CD4-positive, alpha-beta memory T cell (primary cell): ENCODE results near the gene CARD10. TPM values are rescaled to one million over a fixed set of nuclear protein-coding genes. Genes with fewer than 3 reads are reported as not detected.

Source experiments
- CTCF ChIA-PET: fragments of 350-600 bp; sonication (Branson Sonifier 250); formaldehyde crosslinking; loops from one replicate; lab custom pipeline; 2021; ENCODE audit warnings: inconsistent platforms; ENCODE audit not compliant: partially characterized antibody; lab: Charles Lee
- POLR2A ChIA-PET: fragments of 350-600 bp; sonication (Branson Sonifier 250); formaldehyde crosslinking; loops from one replicate; lab custom pipeline; 2021; ENCODE audit not compliant: partially characterized antibody; lab: Charles Lee
- DNase-seq, 5 donors: peaks; one replicate each; pipeline versions ENCODE4 v3.0.0 to v3.0.0-alpha.2; 2020 to 2022; ENCODE audit warnings: mixed read lengths in 1 of 5
- H3K27ac ChIP-seq: one replicate; pipeline ENCODE4 v1.7.0; 2013; ENCODE audit warnings: low read depth, low read length
- H3K27me3 ChIP-seq: 2 replicates; pipeline ENCODE4 v1.7.0; 2013; ENCODE audit warnings: mild to moderate bottlenecking, low read length, moderate library complexity; ENCODE audit not compliant: insufficient read depth
- H3K36me3 ChIP-seq: 2 replicates; pipeline ENCODE4 v1.7.0; 2013; ENCODE audit warnings: mild to moderate bottlenecking, low read length, moderate library complexity; ENCODE audit not compliant: insufficient read depth
- H3K4me1 ChIP-seq: 2 replicates; pipeline ENCODE4 v1.7.0; 2013; ENCODE audit warnings: mild to moderate bottlenecking, low read length, moderate library complexity; ENCODE audit not compliant: insufficient read depth
- H3K4me3 ChIP-seq, 2 donors: one replicate each; pipeline ENCODE4 v1.7.0; 2013; ENCODE audit warnings: low read length in 2 of 2, mild to moderate bottlenecking in 1 of 2
- H3K9me3 ChIP-seq, 2 donors: one replicate each; pipeline ENCODE4 v1.7.0; 2013; ENCODE audit warnings: low read length in 2 of 2, control low read depth in 1 of 2; ENCODE audit not compliant: control insufficient read depth in 1 of 2
- H3K27ac Mint-ChIP-seq, 7 donors: one replicate each; pipeline ENCODE4 v1.8.0; 2020 to 2021; ENCODE audit warnings: mixed read lengths in 7 of 7, mild to moderate bottlenecking in 6 of 7, inconsistent platforms in 3 of 7, moderate library complexity in 3 of 7
- H3K27me3 Mint-ChIP-seq, 2 donors: one replicate each; pipeline ENCODE4 v1.8.0; 2020 to 2021; ENCODE audit warnings: mixed read lengths in 2 of 2
- H3K36me3 Mint-ChIP-seq, 2 donors: one replicate each; pipeline ENCODE4 v1.8.0; 2020 to 2021; ENCODE audit warnings: mixed read lengths in 2 of 2, inconsistent platforms in 1 of 2, mild to moderate bottlenecking in 1 of 2
- H3K4me1 Mint-ChIP-seq, 4 donors: one replicate each; pipeline ENCODE4 v1.8.0; 2020 to 2021; ENCODE audit warnings: mixed read lengths in 4 of 4, mild to moderate bottlenecking in 1 of 4
- H3K4me3 Mint-ChIP-seq, 8 donors: one replicate each; pipeline ENCODE4 v1.8.0; 2020 to 2021; ENCODE audit warnings: mixed read lengths in 8 of 8, mild to moderate bottlenecking in 7 of 8, moderate library complexity in 6 of 8, inconsistent platforms in 3 of 8
- H3K9me3 Mint-ChIP-seq, 8 donors: one replicate each; pipeline ENCODE4 v1.8.0; 2020 to 2021; ENCODE audit warnings: mixed read lengths in 8 of 8, mild to moderate bottlenecking in 5 of 8, inconsistent platforms in 3 of 8, moderate library complexity in 1 of 8
- intact Hi-C: fragments of 100-400 bp; cut with micrococcal nuclease; formaldehyde crosslinking; loops from one replicate; pipeline ENCODE4 v1.15.1; 2023
- polyA plus RNA-seq, 2 donors: library from polyadenylated mRNA; unstranded; fragments of 300-500 nt; fragmentation: Illumina TruSeq; gene quantifications; one replicate each; pipeline ENCODE4 v1.2.3, GENCODE V29; 2021
- total RNA-seq, 2 experiments: library from RNA; stranded (reverse); gene quantifications; one replicate each; pipeline ENCODE4 v1.2.3, GENCODE V29; 2021

Gene CARD10
- total and polyA plus RNA-seq, 4 experiments from 2014 or later: 0.42 to 0.61 TPM; not detected in 2

DNA sequence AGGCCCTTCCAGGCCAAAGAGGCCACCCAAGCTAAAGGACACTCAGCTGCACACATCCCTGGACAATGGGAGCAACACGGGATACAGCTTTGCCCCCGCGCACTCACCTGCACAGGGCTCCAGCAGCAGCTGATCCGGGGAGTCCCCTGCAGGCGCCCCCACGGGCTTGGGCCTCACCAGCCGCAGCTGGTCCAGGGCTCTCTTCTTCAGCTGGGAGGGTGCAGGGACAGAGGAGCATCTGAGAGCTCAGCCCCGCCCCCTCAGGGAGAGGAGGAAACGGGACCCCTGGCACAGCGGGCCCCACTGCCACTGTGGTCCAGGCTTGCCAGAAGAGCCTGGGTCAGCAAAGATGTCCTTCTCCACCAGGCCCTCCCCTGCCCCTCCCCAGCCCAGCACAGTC is 25.2 kb downstream of the CARD10 start:
- Histone ChIP-seq H3K9me3 (no peaks in the 10 kb centered on the region), H3K36me3 (no peaks in the 10 kb centered on the region), H3K27me3 (no peaks in the 10 kb centered on the region), H3K4me1 (peaks cover 15% of the 10 kb centered on the region), H3K27ac (no peak overlapping the region), H3K4me3 (no peak overlapping the region)
- POLR2A ChIA-PET: interaction anchor here (3.9 kb wide), 1 partner anchor 9 kb away, joined by 27 read pairs; the partner anchor contains the start of gene MFNG
- DNase-seq: no peak
- intact Hi-C loops: no loop called here
- Mint-ChIP-seq H3K27ac (peak overlapping the region in 1 of 7 donors; percentile 72), H3K9me3 (no peaks in the 10 kb centered on the region), H3K27me3 (no peaks in the 10 kb centered on the region), H3K36me3 (no peaks in the 10 kb centered on the region), H3K4me1 (peaks cover 8 to 46% (median 23%) of the 10 kb centered on the region in 4 donors), H3K4me3 (no peak overlapping the region)
- CTCF ChIA-PET: interaction anchor here (0.8 to 14.4 kb wide), 7 partner anchors 8 to 178 kb away, joined by 3 to 185 read pairs (median 4); no protein-coding TSS in a partner anchor

DNA sequence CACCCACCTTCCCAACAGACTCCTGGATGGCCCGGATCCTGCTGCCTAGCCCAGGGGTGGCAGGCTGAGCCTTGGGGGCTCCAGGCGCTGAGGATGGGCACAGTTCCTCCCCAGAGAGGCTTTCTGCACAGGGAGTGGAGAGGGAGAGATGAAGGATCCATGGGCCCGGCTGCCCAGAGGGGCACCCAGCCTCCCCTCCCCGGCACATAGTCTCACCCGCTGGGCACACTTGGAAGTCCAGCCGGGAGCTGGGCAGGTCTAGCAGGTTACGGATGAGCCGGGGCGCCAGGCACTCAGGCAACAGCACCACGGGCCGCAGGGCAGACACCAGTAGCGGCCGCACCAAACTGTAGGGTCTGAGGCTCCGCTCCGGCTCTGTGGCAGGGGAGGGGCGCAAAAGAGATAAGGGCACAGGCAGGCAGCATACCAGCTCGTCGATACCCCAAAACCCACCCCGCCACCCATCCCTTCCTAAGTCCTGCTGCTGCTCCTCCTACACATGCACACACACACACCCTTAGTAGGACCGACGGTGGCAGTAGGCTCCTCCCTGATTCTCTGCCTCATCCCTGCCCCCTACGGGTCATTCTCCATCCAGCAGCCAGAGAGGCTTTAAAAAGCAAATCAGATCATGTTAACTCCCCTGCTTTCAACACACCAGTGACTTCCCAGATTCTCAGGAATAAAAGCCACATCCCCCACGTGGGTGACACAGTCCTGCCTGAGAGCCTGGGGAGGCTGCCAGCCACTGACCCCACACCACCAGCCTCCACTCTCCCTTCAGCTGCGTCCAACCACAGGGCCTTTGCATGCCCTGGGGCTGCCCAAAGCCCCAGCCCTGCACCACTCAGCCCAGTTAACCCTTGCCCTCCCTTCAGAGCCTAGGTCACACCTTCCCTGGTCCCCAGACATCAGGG is 26.5 kb downstream of the CARD10 start:
- intact Hi-C loops: no loop called here
- Mint-ChIP-seq H3K4me1 (peaks cover 10 to 48% (median 28%) of the 10 kb centered on the region in 4 donors), H3K36me3 (no peaks in the 10 kb centered on the region), H3K9me3 (no peaks in the 10 kb centered on the region), H3K4me3 (peak overlapping the region in 1 of 8 donors; percentile 25), H3K27ac (peak overlapping the region in 6 of 7 donors; percentile 12 to 94 (median 50)), H3K27me3 (no peaks in the 10 kb centered on the region)
- Histone ChIP-seq H3K4me3 (no peak overlapping the region), H3K9me3 (no peaks in the 10 kb centered on the region), H3K4me1 (peaks cover 19% of the 10 kb centered on the region), H3K36me3 (no peaks in the 10 kb centered on the region), H3K27me3 (no peaks in the 10 kb centered on the region), H3K27ac (no peak overlapping the region)
- CTCF ChIA-PET: interaction anchor here (1.0 to 14.4 kb wide), 5 partner anchors 9 to 176 kb away, joined by 3 to 185 read pairs (median 5); no protein-coding TSS in a partner anchor
- POLR2A ChIA-PET: interaction anchor here (3.9 kb wide), 1 partner anchor 7 kb away, joined by 27 read pairs; the partner anchor contains the start of gene MFNG
- peak; percentile 45 to 59 (median 53) for DNase-seq

DNA sequence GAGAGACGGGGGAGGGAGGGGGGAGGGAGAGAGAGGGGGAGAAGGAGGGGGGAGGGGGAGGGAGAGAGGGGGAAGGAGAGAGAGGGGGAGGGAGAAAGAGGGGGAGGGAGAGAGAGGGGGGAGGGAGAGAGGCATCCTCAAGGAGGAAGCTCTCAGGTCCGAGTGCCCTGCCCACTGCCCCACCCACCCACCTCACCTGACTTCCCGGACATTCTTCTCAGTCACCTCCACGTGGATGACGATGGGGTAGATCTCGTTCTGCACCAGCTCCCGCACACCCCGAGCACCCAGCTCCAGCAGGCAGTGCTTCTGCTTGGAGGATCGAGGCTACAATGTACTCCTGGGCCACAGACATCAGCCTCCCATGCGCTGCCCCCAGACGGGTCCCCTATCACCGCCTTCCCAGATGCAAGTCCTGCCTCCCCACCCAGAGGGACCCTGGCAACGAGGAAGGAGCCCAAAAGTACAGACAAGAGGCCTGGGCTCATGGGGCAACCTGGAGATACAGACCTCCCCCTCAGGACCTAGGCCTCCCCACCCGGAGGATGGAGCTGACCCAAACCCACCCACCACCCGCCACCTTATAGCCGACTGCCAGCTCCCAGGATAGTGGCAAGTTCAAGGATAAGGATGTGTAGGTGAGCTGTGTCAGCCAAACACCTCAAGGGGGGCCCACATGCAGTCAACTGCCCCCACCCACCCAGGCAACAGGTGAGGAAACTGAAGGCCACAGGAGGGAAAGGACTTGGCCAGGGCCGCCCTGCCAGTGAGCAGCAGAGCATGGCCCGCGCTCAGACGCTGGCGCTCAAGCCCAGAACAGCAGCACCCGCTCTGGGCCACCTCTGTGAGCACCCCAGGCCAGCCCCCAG is 27.4 kb downstream of the CARD10 start:
- H3K27ac Mint-ChIP-seq: peak overlapping the region in 2 of 7 donors; percentile 55 to 68
- POLR2A ChIA-PET: no interaction called here

DNA sequence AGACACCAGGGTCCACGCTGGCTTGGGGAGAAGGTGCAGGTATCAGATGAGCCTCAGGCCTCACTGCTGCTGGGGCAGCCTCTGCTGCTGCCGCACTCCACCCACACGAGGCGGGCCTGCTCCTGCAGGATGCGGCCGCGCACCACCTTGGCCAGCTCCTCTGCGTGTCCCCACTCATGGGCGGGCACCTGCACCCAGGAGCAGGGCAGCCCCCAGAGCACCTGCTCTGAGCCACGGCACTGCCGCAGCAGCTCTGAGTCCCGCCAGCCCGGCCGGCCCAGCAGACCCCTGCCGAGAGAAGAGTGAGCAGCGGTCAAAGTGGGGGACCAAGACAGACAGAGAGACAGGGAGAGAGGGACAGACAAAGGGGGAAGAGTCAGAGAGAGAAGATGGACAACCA is 28.1 kb downstream of the CARD10 start:
- POLR2A ChIA-PET: no interaction called here
- no peaks in the 10 kb centered on the region for H3K27me3 ChIP-seq
- H3K9me3 ChIP-seq: no peaks in the 10 kb centered on the region
- Mint-ChIP-seq H3K9me3 (peaks cover 0 to 3% (median 0%) of the 10 kb centered on the region in 8 donors), H3K27me3 (no peaks in the 10 kb centered on the region), H3K36me3 (no peaks in the 10 kb centered on the region), H3K4me1 (peaks cover 22 to 62% (median 41%) of the 10 kb centered on the region in 4 donors), H3K27ac (peak overlapping the region in 2 of 7 donors; percentile 55 to 56), H3K4me3 (no peak overlapping the region)
- intact Hi-C loops: no loop called here
- H3K27ac ChIP-seq: no peak overlapping the region
- no peak for DNase-seq
- CTCF ChIA-PET: interaction anchor here (2.2 to 14.4 kb wide), 2 partner anchors 18 to 32 kb away, joined by 5 to 185 read pairs; no protein-coding TSS in a partner anchor
- no peak overlapping the region for H3K4me3 ChIP-seq
- peaks cover 33% of the 10 kb centered on the region for H3K4me1 ChIP-seq
- H3K36me3 ChIP-seq: no peaks in the 10 kb centered on the region

More for the DNA sequence above, 27.4 kb downstream of the CARD10 start:
- DNase-seq: peak in 1 of 5 donors; percentile 30
- Histone ChIP-seq H3K4me1 (peaks cover 28% of the 10 kb centered on the region), H3K4me3 (no peak overlapping the region), H3K36me3 (no peaks in the 10 kb centered on the region), H3K9me3 (no peaks in the 10 kb centered on the region), H3K27ac (no peak overlapping the region), H3K27me3 (no peaks in the 10 kb centered on the region)
- peaks cover 17 to 56% (median 36%) of the 10 kb centered on the region in 4 donors for H3K4me1 Mint-ChIP-seq
- H3K27me3 Mint-ChIP-seq: no peaks in the 10 kb centered on the region
- no peaks in the 10 kb centered on the region for H3K36me3 Mint-ChIP-seq
- no peaks in the 10 kb centered on the region for H3K9me3 Mint-ChIP-seq
- CTCF ChIA-PET: interaction anchor here (1.0 to 14.4 kb wide), 2 partner anchors 18 to 175 kb away, joined by 3 to 185 read pairs; no protein-coding TSS in a partner anchor
- intact Hi-C loops: no loop called here
- no peak overlapping the region for H3K4me3 Mint-ChIP-seq

DNA sequence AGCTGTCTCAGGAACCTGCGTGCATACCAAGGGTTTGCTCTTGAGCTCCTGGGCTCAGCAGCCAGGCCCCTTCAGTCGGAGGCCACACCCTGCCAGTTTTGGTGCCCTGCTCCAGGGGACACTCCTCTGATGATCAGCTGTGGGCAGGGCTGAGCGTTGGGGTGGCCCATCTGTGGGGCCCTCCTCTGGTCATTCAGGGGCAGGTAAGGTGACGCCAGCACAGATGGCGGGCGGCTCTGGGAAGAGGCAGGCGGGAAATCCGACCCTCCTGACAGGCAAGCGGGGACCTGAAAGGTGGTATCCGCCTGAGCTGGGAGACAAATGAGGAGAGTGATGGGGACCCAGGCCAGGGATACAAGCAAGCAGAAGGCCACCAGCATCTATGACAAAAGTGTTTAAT is 29.2 kb downstream of the CARD10 start:
- peaks cover 22 to 65% (median 45%) of the 10 kb centered on the region in 4 donors for H3K4me1 Mint-ChIP-seq
- H3K9me3 ChIP-seq: no peaks in the 10 kb centered on the region
- CTCF ChIA-PET: interaction anchor here (1.0 to 14.4 kb wide), 5 partner anchors 17 to 174 kb away, joined by 3 to 185 read pairs (median 5); no protein-coding TSS in a partner anchor

DNA sequence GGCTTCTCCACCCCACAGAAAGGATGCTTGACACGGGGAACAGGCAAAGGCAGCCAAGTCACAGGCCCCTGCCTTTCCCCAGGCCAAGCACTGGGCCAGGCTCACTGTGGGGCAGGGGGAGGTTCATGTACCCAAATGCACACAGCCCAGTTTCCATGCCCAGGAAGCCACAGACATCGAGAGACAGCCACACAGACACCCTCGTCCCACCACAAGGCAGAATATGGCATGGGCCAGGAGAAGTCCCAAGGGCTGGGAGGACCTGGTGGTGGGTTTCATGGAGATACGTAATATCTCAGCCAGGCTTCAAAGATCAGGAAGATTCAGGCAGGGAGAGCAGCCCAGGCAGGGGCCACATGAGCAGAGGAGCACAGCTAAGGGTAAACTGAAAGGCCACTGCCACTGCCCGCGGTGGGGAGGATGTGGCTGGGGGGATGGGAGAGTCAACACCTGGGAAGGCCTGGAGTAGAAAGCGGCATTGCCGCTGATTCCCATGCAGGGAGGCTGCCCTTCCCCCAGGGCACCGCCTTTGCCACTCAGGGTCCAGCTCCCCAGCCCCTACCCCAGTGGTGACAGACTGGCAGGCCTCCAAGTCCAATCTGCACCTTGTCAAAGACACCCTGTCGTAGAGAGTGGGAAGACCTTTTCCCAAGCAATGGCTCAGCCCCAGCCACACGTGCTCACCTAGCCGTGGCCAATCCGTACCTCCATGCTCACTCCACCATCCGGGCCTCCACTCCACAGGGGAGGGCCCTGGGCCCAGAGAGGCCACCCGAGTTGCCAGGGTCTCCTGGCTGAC is 30.7 kb downstream of the CARD10 start:
- Mint-ChIP-seq H3K4me3 (peak overlapping the region in 4 of 8 donors; percentile 24 to 67 (median 41)), H3K36me3 (peaks cover 0 to 15% of the 10 kb centered on the region in 2 donors), H3K27me3 (no peaks in the 10 kb centered on the region), H3K4me1 (peaks cover 27 to 77% (median 50%) of the 10 kb centered on the region in 4 donors), H3K27ac (peak overlapping the region; percentile 43 to 98 (median 78)), H3K9me3 (peaks cover 0 to 3% (median 0%) of the 10 kb centered on the region in 8 donors)
- intact Hi-C loops: no loop called here
- POLR2A ChIA-PET: interaction anchor here (0.8 to 2.2 kb wide), 2 partner anchors 15 to 119 kb away, joined by 5 to 9 read pairs; no protein-coding TSS in a partner anchor
- DNase-seq: no peak
- Histone ChIP-seq H3K27me3 (no peaks in the 10 kb centered on the region), H3K4me1 (peaks cover 47% of the 10 kb centered on the region), H3K36me3 (no peaks in the 10 kb centered on the region), H3K4me3 (no peak overlapping the region), H3K9me3 (no peaks in the 10 kb centered on the region), H3K27ac (no peak overlapping the region)
- CTCF ChIA-PET: interaction anchor here (1.8 to 14.4 kb wide), 3 partner anchors 15 to 78 kb away, joined by 5 to 185 read pairs (median 6); no protein-coding TSS in a partner anchor

More for the DNA sequence above, 29.2 kb downstream of the CARD10 start:
- Mint-ChIP-seq H3K9me3 (peaks cover 0 to 3% (median 0%) of the 10 kb centered on the region in 8 donors), H3K36me3 (peaks cover 0 to 5% of the 10 kb centered on the region in 2 donors), H3K4me3 (peak overlapping the region in 1 of 8 donors; percentile 68), H3K27ac (peak overlapping the region in 4 of 7 donors; percentile 39 to 78 (median 57)), H3K27me3 (no peaks in the 10 kb centered on the region)
- DNase-seq: no peak
- Histone ChIP-seq H3K4me3 (no peak overlapping the region), H3K27ac (no peak overlapping the region), H3K4me1 (peaks cover 36% of the 10 kb centered on the region), H3K36me3 (no peaks in the 10 kb centered on the region), H3K27me3 (no peaks in the 10 kb centered on the region)
- intact Hi-C loops: no loop called here
- POLR2A ChIA-PET: interaction anchor here (0.9 to 2.2 kb wide), 2 partner anchors 16 to 26 kb away, joined by 3 to 9 read pairs; no protein-coding TSS in a partner anchor
